Heart left ventricle (tissue), 13 donors: ENCODE data around the gene RPL18.

Source experiments
- CTCF ChIP-seq, 12 donors: fragments of 200-600 bp; sonication (generic) in 4 of 12; IDR thresholded peaks; one replicate each; pipeline versions ENCODE4 v1.5.0 to v1.8.0; 2018 to 2022; ENCODE audit warnings: antibody characterized with exemption in 12 of 12, mild to moderate bottlenecking in 5 of 12
- POLR2A ChIP-seq, 2 donors: fragments of 450-650 bp; IDR thresholded peaks; one replicate each; pipeline ENCODE4 v1.6.1; 2017; ENCODE audit warnings: antibody characterized with exemption in 2 of 2, mild to moderate bottlenecking in 2 of 2, moderate library complexity in 2 of 2
- donor health status: ischemic (EF 13 %, LVEDD 7.1; RV severe dilation, severe dysfunction).
- donor health status: DM: no; HTN: yes; CAD: no.
- donor health status: DM: no; HTN: no; CAD: no.
- donor health status: ischemic (EF 25% LVEDD 6.9; RV normal size, moderate dysfunction).
- donor health status: ischemic (EF 25% LVEDD 5.7; RV mildly dilated, moderate dysfunction).
- donor health status: ischemic (EF 35%, LVEDD 5.7; RV mildly dilated, moderate dysfunction).
- donor health status: nonischemic (EF 11% LVEDD 7.7; RV severe dilation, severe dysfunction).
- donor health status: DM: yes; HTN: yes; CAD: no.
- donor health status: PGD.
- donor health status: ischemic (EF 29% LVEDD 5.4; RV normal size, mild dysfunction).
- donor health status: nonischemic (EF 23%, LVEDD 6.1; RV moderate dilation, normal function).

- TF ChIP-seq CTCF (IDR thresholded peaks at IDR 0.05) (no peak), POLR2A (IDR thresholded peaks at IDR 0.05) (peak in 1 of 2 donors; percentile 47)
Observed at GRCh38 chr19:48635263-48635965, 16.4 kb upstream of the RPL18 start.
